ENCODE results near the gene PLP1. TPM values are rescaled to one million over a fixed set of nuclear protein-coding genes. Genes with fewer than 3 reads are reported as not detected.
"Not testable (repeated sequence)": the region's sequence is repeated elsewhere in the genome, so short reads cannot be mapped to it uniquely, and the experiment has no call there.

Gene PLP1
- total RNA-seq, 3 donors from 2014 or later: 3.7 to 65.0 (median 4.9) TPM

GRCh38 chrX:103806862-103807474 lies 30.3 kb downstream of the PLP1 start:
- DNase-seq (no peak), ATAC-seq (no peak)
- intact Hi-C loops (cut with DNase I, micrococcal nuclease): no loop called here
- H3K4me1 ChIP-seq (ENCODE audit: low read depth): no peaks in the 10 kb centered on the region
- H3K4me3 ChIP-seq: no peak overlapping the region
- H3K36me3 ChIP-seq (ENCODE audit: low read depth): no peaks in the 10 kb centered on the region
- no peak for TF ChIP-seq CTCF (IDR thresholded peaks at IDR 0.05)
- no peaks in the 10 kb centered on the region for H3K9me3 ChIP-seq

GRCh38 chrX:103811858-103812257 lies 35.2 kb downstream of the PLP1 start:
- no peaks in the 10 kb centered on the region for H3K4me1 ChIP-seq (ENCODE audit: low read depth)
- intact Hi-C loops (cut with DNase I, micrococcal nuclease): no loop called here
- TF ChIP-seq CTCF (IDR thresholded peaks at IDR 0.05): no peak
- no peaks in the 10 kb centered on the region for H3K36me3 ChIP-seq (ENCODE audit: low read depth)
- H3K4me3 ChIP-seq: no peak overlapping the region
- H3K9me3 ChIP-seq: no peaks in the 10 kb centered on the region
- ATAC-seq: no peak
- no peak for DNase-seq

- H3K4me1 ChIP-seq (ENCODE audit: low read depth); H3K4me3 ChIP-seq; ATAC-seq; H3K36me3 ChIP-seq (ENCODE audit: low read depth); H3K9me3 ChIP-seq; intact Hi-C loops (cut with DNase I, micrococcal nuclease); DNase-seq: not testable (repeated sequence)
These were observed 40.5 kb downstream of the PLP1 start for GRCh38 chrX:103817101-103817500.

GRCh38 chrX:103817502-103817901 lies 40.9 kb downstream of the PLP1 start:
- DNase-seq: peak in 1 of 3 donors; percentile 70
- Histone ChIP-seq H3K4me1 (ENCODE audit: low read depth) (no peaks in the 10 kb centered on the region), H3K4me3 (no peak overlapping the region), H3K9me3 (no peaks in the 10 kb centered on the region), H3K36me3 (ENCODE audit: low read depth) (no peaks in the 10 kb centered on the region)
- intact Hi-C loops (cut with DNase I, micrococcal nuclease): no loop called here
- peak; percentile 71 for ATAC-seq
- peak; percentile 40 for TF ChIP-seq CTCF (IDR thresholded peaks at IDR 0.05)

- ATAC-seq (peak; percentile 43), DNase-seq (no peak)
These were observed 42.4 kb downstream of the PLP1 start for GRCh38 chrX:103818842-103819619.

GRCh38 chrX:103820802-103821201 lies 44.2 kb downstream of the PLP1 start:
- H3K4me3 ChIP-seq; ATAC-seq; H3K36me3 ChIP-seq (ENCODE audit: low read depth); H3K4me1 ChIP-seq (ENCODE audit: low read depth); intact Hi-C loops (cut with DNase I, micrococcal nuclease); H3K9me3 ChIP-seq; DNase-seq: not testable (repeated sequence)

More at GRCh38 chrX:103818842-103819619, 42.4 kb downstream of the PLP1 start:
- no peaks in the 10 kb centered on the region for H3K4me1 ChIP-seq (ENCODE audit: low read depth)
- H3K4me3 ChIP-seq: no peak overlapping the region
- intact Hi-C loops (cut with DNase I, micrococcal nuclease): no loop called here
- no peaks in the 10 kb centered on the region for H3K36me3 ChIP-seq (ENCODE audit: low read depth)
- no peaks in the 10 kb centered on the region for H3K9me3 ChIP-seq
- no peak for TF ChIP-seq CTCF (IDR thresholded peaks at IDR 0.05)
